HCT116 (cell line): ENCODE measurements around the gene SLC13A4. TPM values are rescaled to one million over a fixed set of nuclear protein-coding genes. Genes with fewer than 3 reads are reported as not detected.

ENCODE experiments used
- ATAC-seq: fragments of 200-7000 bp; cut with Tn5 transposase; 2 replicates; pipeline ENCODE4 v1.9.1; 2020; ENCODE audit warnings: mild to moderate bottlenecking, moderate library complexity
- BruUV-seq: library from RNA; stranded (reverse); fragments of 400-500 nt; replicated peaks from 2 replicates; lab custom pipeline; 2021; lab: Mats Ljungman, UMichigan
- CTCF ChIA-PET: fragments of 300-600 bp; sonication (Branson Sonifier 250); formaldehyde crosslinking; loops from one replicate; lab custom pipeline; 2021; ENCODE audit warnings: antibody characterized with exemption; lab: Charles Lee
- POLR2A ChIA-PET: fragments of 300-600, 350-600 bp; sonication (Branson Sonifier 250); formaldehyde crosslinking; loops from one replicate; lab custom pipeline; 2021; ENCODE audit warnings: antibody characterized with exemption; lab: Charles Lee
- RAD21 ChIA-PET, 2 experiments: fragments of 300-600 bp; sonication (Branson Sonifier 250); formaldehyde crosslinking; loops; one replicate each; lab custom pipeline; 2023; ENCODE audit warnings: low total read pairs in 2 of 2; ENCODE audit not compliant: uncharacterized antibody in 2 of 2, unreplicated experiment in 2 of 2, low non-redundant PET in 1 of 2; lab: Charles Lee
- DNase-seq: peaks from one replicate; pipeline ENCODE4 v3.0.0-alpha.2; 2010; ENCODE audit warnings: low read depth, low spot score
- H2AFZ ChIP-seq: fragments of 200-600 bp; shearing (Covaris generic), sonication (generic); 2 replicates; pipeline ENCODE4 v1.6.1; 2017; ENCODE audit warnings: low read depth, mixed run types, mixed read lengths, antibody characterized with exemption, low read length; ENCODE audit not compliant: poor library complexity, severe bottlenecking
- H3K27ac ChIP-seq: 2 replicates; pipeline ENCODE4 v1.5.1; 2012; ENCODE audit warnings: low read depth, low read length
- H3K27me3 ChIP-seq: fragments of 200-600 bp; sonication (generic); 2 replicates; pipeline ENCODE4 v1.6.1; 2016; ENCODE audit warnings: mixed run types, low read length, mixed read lengths; ENCODE audit not compliant: insufficient read depth
- H3K36me3 ChIP-seq, 2 experiments: fragments of 200-500 bp in 1 of 2; fragments of 200-600 bp in 1 of 2; sonication (Bioruptor generic) in 1 of 2; sonication (generic) in 1 of 2; 2 replicates each; pipeline versions ENCODE4 v1.5.1 to v1.6.1; 2014 to 2016; ENCODE audit warnings: low read length in 2 of 2, inconsistent platforms in 1 of 2, mixed read lengths in 1 of 2, mixed run types in 1 of 2; ENCODE audit not compliant: insufficient read depth in 2 of 2, control insufficient read depth in 1 of 2
- H3K4me1 ChIP-seq, 2 experiments: fragments of 200-600 bp in 1 of 2; sonication (generic) in 1 of 2; 2 replicates each; pipeline versions ENCODE4 v1.5.1 to v1.6.1; 2012 to 2017; ENCODE audit warnings: low read length in 2 of 2, inconsistent platforms in 1 of 2, mild to moderate bottlenecking in 1 of 2, mixed read lengths in 1 of 2, mixed run types in 1 of 2, moderate library complexity in 1 of 2; ENCODE audit not compliant: insufficient read depth in 2 of 2, control insufficient read depth in 1 of 2
- H3K4me2 ChIP-seq: fragments of 200-600 bp; sonication (generic); 2 replicates; pipeline ENCODE4 v1.6.1; 2017; ENCODE audit warnings: mixed run types, low read length, mixed read lengths
- H3K4me3 ChIP-seq, 2 experiments: fragments of 200-600 bp in 1 of 2; sonication (generic) in 1 of 2; replicated peaks in 1 of 2; 2 replicates each; pipeline ENCODE4 v1.5.1; 2011 to 2016; ENCODE audit warnings: low read length in 2 of 2, control low read depth in 1 of 2, low read depth in 1 of 2, mild to moderate bottlenecking in 1 of 2, mixed read lengths in 1 of 2, mixed run types in 1 of 2
- H3K79me2 ChIP-seq: fragments of 200-600 bp; sonication (generic); 2 replicates; pipeline ENCODE4 v1.6.1; 2017; ENCODE audit warnings: mild to moderate bottlenecking, mixed run types, low read length, moderate library complexity, mixed read lengths; ENCODE audit not compliant: insufficient read depth
- H3K9ac ChIP-seq: fragments of 200-600 bp; sonication (generic); 2 replicates; pipeline ENCODE4 v1.6.1; 2016; ENCODE audit warnings: low read length, mixed read lengths
- H3K9me2 ChIP-seq: fragments of 200-600 bp; sonication (generic), shearing (Covaris generic); 2 replicates; pipeline ENCODE4 v1.6.1; 2017; ENCODE audit warnings: mixed run types, mild to moderate bottlenecking, moderate library complexity; ENCODE audit not compliant: insufficient read depth
- H3K9me3 ChIP-seq, 2 experiments: fragments of 200-500 bp in 1 of 2; fragments of 200-600 bp in 1 of 2; sonication (Bioruptor generic) in 1 of 2; sonication (generic) in 1 of 2; 2 replicates each; pipeline ENCODE4 v1.6.1; 2014 to 2017; ENCODE audit warnings: low read length in 2 of 2, mixed read lengths in 2 of 2, inconsistent platforms in 1 of 2, low read depth in 1 of 2, mild to moderate bottlenecking in 1 of 2, mixed run types in 1 of 2, moderate library complexity in 1 of 2; ENCODE audit not compliant: control insufficient read depth in 1 of 2, insufficient read depth in 1 of 2
- H4K20me1 ChIP-seq: fragments of 200-600 bp; sonication (generic), shearing (Covaris generic); 2 replicates; pipeline ENCODE4 v1.6.1; 2017; ENCODE audit warnings: mixed run types, mild to moderate bottlenecking, moderate library complexity; ENCODE audit not compliant: insufficient read depth
- CBX3 ChIP-seq: IDR thresholded peaks from 2 replicates; pipeline ENCODE4 v1.6.1; 2012; ENCODE audit warnings: low read depth
- ELF1 ChIP-seq: IDR thresholded peaks from 2 replicates; pipeline ENCODE4 v1.6.1; 2012; ENCODE audit warnings: low read depth, borderline replicate concordance
- EZH2phosphoT487 ChIP-seq: fragments of 200-600 bp; IDR thresholded peaks from 2 replicates; pipeline ENCODE4 v1.6.1; 2018; ENCODE audit warnings: antibody characterized with exemption, borderline replicate concordance
- FOSL1 ChIP-seq: IDR thresholded peaks from 2 replicates; pipeline ENCODE4 v1.6.1; 2012; ENCODE audit warnings: low read depth
- MAX ChIP-seq: IDR thresholded peaks from 2 replicates; pipeline ENCODE4 v1.6.1; 2012
- POLR2A ChIP-seq: IDR thresholded peaks from 2 replicates; pipeline ENCODE4 v1.7.0; 2011; ENCODE audit warnings: borderline replicate concordance; ENCODE audit not compliant: insufficient read depth, insufficient read length; ENCODE audit errors: extremely low read depth
- POLR2AphosphoS5 ChIP-seq: IDR thresholded peaks from 2 replicates; pipeline ENCODE4 v1.6.1; 2011; ENCODE audit warnings: mild to moderate bottlenecking, low read depth, low read length, moderate library complexity
- RAD21 ChIP-seq: IDR thresholded peaks from 2 replicates; pipeline ENCODE4 v1.6.1; 2012; ENCODE audit warnings: low read depth, mild to moderate bottlenecking
- REST ChIP-seq: IDR thresholded peaks from 2 replicates; pipeline ENCODE4 v1.6.1; 2012; ENCODE audit warnings: low read depth
- SIN3A ChIP-seq: IDR thresholded peaks from 2 replicates; pipeline ENCODE4 v1.6.1; 2012; ENCODE audit warnings: low read depth
- ZFX ChIP-seq: fragments of 450-650 bp; IDR thresholded peaks from 2 replicates; pipeline ENCODE4 v1.6.1; 2017
- ZNF274 ChIP-seq: fragments of 200-500 bp; sonication (Bioruptor generic); IDR thresholded peaks from 2 replicates; pipeline ENCODE4 v1.6.1; 2014; ENCODE audit warnings: mild to moderate bottlenecking, low read depth, low read length, inconsistent platforms
- intact Hi-C: fragments of 100-400 bp; cut with micrococcal nuclease; formaldehyde crosslinking; loops from 2 replicates; pipeline ENCODE4 v1.10.0; 2022
- total RNA-seq: library from RNA; stranded (reverse); gene quantifications from one replicate; pipeline ENCODE4 v1.2.1, GENCODE V29; 2021; ENCODE audit not compliant: unreplicated experiment
- TF ChIP-seq, protein P1 (sequence below), 3 experiments: fragments of 200-600 bp in 1 of 3; sonication (generic) in 1 of 3; IDR thresholded peaks in 2 of 3; conservative IDR thresholded peaks in 1 of 3; 2 replicates each; pipeline ENCODE4 v1.5.1; 2012 to 2017; ENCODE audit warnings: low read depth in 2 of 3, low read length in 2 of 3, antibody characterized with exemption in 1 of 3, borderline replicate concordance in 1 of 3, control low read depth in 1 of 3, mild to moderate bottlenecking in 1 of 3, mixed read lengths in 1 of 3, mixed run types in 1 of 3, moderate library complexity in 1 of 3; ENCODE audit not compliant: insufficient read depth in 1 of 3
- TF ChIP-seq, protein P2 (sequence below): IDR thresholded peaks from 2 replicates; pipeline ENCODE4 v1.6.1; 2011; ENCODE audit warnings: mild to moderate bottlenecking, low read length, moderate library complexity; ENCODE audit not compliant: insufficient replicate concordance; ENCODE audit errors: extremely low read depth

Gene SLC13A4
- total RNA-seq, 1 experiment from 2014 or later, result 0.30 TPM

DNA sequence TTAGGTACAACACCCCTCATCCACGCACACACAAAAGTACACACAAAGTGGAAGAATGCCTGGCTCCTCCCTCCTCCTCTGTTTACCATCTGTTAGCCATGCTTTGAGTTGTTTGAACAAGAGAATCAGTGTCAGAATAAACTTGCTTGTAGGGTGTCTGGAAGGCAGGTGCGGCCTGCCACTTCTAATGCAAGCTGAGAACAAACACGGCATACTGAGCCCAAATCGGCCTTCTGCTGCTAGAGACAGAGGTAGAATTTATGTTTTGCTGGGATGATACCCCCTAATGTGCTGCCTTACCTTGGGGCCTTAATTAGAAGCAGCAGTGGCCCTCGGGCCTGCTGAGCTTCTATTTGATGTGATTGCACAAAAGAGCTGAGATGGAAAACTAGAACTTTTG is 45.5 kb upstream of the SLC13A4 start:
- Histone ChIP-seq H3K9ac (no peak overlapping the region), H3K9me3 (peaks cover 0 to 4% of the 10 kb centered on the region in 2 experiments; a peak in 2 of 4 replicates), H3K36me3 (no peaks in the 10 kb centered on the region), H3K27me3 (no peaks in the 10 kb centered on the region), H2AFZ (no peak overlapping the region), H3K79me2 (no peaks in the 10 kb centered on the region), H3K27ac (no peak overlapping the region), H3K4me1 (peaks cover 0 to 8% of the 10 kb centered on the region in 2 experiments; a peak in 2 of 4 replicates), H3K4me3 (no peak overlapping the region), H3K9me2 (no peaks in the 10 kb centered on the region), H3K4me2 (no peak overlapping the region), H4K20me1 (no peaks in the 10 kb centered on the region)
- BruUV-seq, result no TSS peak
- ChIA-PET POLR2A (no interaction called here), RAD21 (no interaction called here), CTCF (no interaction called here)
- no peak for DNase-seq
- intact Hi-C loops, result no loop called here
- ATAC-seq, result no peak
- TF ChIP-seq, protein P1, sequence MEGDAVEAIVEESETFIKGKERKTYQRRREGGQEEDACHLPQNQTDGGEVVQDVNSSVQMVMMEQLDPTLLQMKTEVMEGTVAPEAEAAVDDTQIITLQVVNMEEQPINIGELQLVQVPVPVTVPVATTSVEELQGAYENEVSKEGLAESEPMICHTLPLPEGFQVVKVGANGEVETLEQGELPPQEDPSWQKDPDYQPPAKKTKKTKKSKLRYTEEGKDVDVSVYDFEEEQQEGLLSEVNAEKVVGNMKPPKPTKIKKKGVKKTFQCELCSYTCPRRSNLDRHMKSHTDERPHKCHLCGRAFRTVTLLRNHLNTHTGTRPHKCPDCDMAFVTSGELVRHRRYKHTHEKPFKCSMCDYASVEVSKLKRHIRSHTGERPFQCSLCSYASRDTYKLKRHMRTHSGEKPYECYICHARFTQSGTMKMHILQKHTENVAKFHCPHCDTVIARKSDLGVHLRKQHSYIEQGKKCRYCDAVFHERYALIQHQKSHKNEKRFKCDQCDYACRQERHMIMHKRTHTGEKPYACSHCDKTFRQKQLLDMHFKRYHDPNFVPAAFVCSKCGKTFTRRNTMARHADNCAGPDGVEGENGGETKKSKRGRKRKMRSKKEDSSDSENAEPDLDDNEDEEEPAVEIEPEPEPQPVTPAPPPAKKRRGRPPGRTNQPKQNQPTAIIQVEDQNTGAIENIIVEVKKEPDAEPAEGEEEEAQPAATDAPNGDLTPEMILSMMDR (IDR thresholded peaks at IDR 0.05 in 2 of 3, conservative IDR thresholded peaks at IDR 0.05 in 1 of 3; ENCODE audit: borderline replicate concordance in 1 of 3, insufficient read depth in 1 of 3, low read depth in 2 of 3, low read length in 2 of 3), result no peak
- TF ChIP-seq POLR2AphosphoS5, result no peak
- no peak for TF ChIP-seq ELF1
- TF ChIP-seq REST, result no peak
- TF ChIP-seq EZH2phosphoT487, result no peak
- no peak for TF ChIP-seq ZFX
- TF ChIP-seq SIN3A, result no peak
- no peak for TF ChIP-seq RAD21
- no peak for TF ChIP-seq FOSL1
- no peak for TF ChIP-seq POLR2A
- TF ChIP-seq MAX, result no peak
- TF ChIP-seq, protein P2, sequence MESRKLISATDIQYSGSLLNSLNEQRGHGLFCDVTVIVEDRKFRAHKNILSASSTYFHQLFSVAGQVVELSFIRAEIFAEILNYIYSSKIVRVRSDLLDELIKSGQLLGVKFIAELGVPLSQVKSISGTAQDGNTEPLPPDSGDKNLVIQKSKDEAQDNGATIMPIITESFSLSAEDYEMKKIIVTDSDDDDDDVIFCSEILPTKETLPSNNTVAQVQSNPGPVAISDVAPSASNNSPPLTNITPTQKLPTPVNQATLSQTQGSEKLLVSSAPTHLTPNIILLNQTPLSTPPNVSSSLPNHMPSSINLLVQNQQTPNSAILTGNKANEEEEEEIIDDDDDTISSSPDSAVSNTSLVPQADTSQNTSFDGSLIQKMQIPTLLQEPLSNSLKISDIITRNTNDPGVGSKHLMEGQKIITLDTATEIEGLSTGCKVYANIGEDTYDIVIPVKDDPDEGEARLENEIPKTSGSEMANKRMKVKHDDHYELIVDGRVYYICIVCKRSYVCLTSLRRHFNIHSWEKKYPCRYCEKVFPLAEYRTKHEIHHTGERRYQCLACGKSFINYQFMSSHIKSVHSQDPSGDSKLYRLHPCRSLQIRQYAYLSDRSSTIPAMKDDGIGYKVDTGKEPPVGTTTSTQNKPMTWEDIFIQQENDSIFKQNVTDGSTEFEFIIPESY, result no peak
- no peak for TF ChIP-seq ZNF274
- TF ChIP-seq CBX3, result no peak
